GM12878 (cell line): Measurements from ENCODE around the gene SCAMP4.

Experiments used
- CTCF ChIP-seq, 3 experiments: IDR thresholded peaks in 2 of 3; conservative IDR thresholded peaks in 1 of 3; 2 replicates each; pipeline ENCODE4 v1.5.1; 2011; ENCODE audit warnings: low read depth in 3 of 3, low read length in 3 of 3, mild to moderate bottlenecking in 3 of 3, control low read depth in 2 of 3, moderate library complexity in 2 of 3, inconsistent platforms in 1 of 3, mixed read lengths in 1 of 3; ENCODE audit not compliant: control insufficient read depth in 2 of 3, insufficient read depth in 1 of 3; ENCODE audit errors: extremely low read depth in 1 of 3
- IKZF1 ChIP-seq: fragments of 450-650 bp; conservative IDR thresholded peaks from 2 replicates; pipeline ENCODE4 v1.6.1; 2017; ENCODE audit warnings: antibody characterized with exemption, mild to moderate bottlenecking
- NFYA ChIP-seq: IDR thresholded peaks from 2 replicates; pipeline ENCODE4 v1.6.1; 2011; ENCODE audit warnings: low read depth, mild to moderate bottlenecking, low read length, improper control_type of control experiment, borderline replicate concordance
- NR2C2 ChIP-seq: IDR thresholded peaks from 2 replicates; pipeline ENCODE4 v1.6.1; 2011; ENCODE audit warnings: borderline replicate concordance, low read depth; ENCODE audit not compliant: control insufficient read depth, insufficient read length
- TAF1 ChIP-seq: IDR thresholded peaks from 2 replicates; pipeline ENCODE4 v1.6.1; 2011; ENCODE audit warnings: mild to moderate bottlenecking, low read depth, low read length, borderline replicate concordance
- ZZZ3 ChIP-seq: IDR thresholded peaks from 2 replicates; pipeline ENCODE4 v1.6.1; 2011; ENCODE audit warnings: low read depth; ENCODE audit not compliant: control insufficient read depth, insufficient read length
- TF ChIP-seq, protein P1 (sequence below): IDR thresholded peaks from 2 replicates; pipeline ENCODE4 v1.6.1; 2012; ENCODE audit warnings: low read depth, low read length, improper control_type of control experiment
- TF ChIP-seq, protein P2 (sequence below): IDR thresholded peaks from 2 replicates; pipeline ENCODE4 v1.6.1; 2012; ENCODE audit warnings: mild to moderate bottlenecking, low read depth, low read length

DNA sequence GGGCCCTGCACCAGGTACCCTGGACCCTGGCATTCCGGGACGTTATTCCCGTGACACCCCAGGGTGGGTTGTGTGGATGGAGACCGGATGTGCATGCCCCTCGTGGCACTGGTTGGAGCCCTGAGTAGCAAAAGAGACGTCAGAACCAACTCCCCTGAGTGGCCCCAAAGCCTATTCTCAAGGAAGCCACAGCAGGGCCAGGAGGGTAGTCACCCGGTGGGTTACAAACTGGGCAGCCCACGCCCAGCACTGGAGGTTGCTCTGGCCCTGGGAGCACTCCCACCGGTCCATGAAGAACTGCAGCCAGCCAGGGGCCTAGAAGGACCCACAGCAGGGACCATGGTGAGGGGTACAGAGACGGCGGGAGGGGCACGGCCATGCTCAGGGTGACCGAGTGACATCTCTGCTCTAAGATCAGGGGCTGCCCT is 49.4 kb upstream of the SCAMP4 start:
- no peak for TF ChIP-seq CTCF (IDR thresholded peaks at IDR 0.05 in 2 of 3, conservative IDR thresholded peaks at IDR 0.05 in 1 of 3; ENCODE audit: control insufficient read depth in 2 of 3, extremely low read depth in 1 of 3, insufficient read depth in 1 of 3, low read depth in 3 of 3, low read length in 3 of 3)
- TF ChIP-seq, protein P1, sequence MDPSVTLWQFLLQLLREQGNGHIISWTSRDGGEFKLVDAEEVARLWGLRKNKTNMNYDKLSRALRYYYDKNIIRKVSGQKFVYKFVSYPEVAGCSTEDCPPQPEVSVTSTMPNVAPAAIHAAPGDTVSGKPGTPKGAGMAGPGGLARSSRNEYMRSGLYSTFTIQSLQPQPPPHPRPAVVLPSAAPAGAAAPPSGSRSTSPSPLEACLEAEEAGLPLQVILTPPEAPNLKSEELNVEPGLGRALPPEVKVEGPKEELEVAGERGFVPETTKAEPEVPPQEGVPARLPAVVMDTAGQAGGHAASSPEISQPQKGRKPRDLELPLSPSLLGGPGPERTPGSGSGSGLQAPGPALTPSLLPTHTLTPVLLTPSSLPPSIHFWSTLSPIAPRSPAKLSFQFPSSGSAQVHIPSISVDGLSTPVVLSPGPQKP, result no peak
- TF ChIP-seq NR2C2, result no peak
- TF ChIP-seq ZZZ3, result no peak
- TF ChIP-seq, protein P2, sequence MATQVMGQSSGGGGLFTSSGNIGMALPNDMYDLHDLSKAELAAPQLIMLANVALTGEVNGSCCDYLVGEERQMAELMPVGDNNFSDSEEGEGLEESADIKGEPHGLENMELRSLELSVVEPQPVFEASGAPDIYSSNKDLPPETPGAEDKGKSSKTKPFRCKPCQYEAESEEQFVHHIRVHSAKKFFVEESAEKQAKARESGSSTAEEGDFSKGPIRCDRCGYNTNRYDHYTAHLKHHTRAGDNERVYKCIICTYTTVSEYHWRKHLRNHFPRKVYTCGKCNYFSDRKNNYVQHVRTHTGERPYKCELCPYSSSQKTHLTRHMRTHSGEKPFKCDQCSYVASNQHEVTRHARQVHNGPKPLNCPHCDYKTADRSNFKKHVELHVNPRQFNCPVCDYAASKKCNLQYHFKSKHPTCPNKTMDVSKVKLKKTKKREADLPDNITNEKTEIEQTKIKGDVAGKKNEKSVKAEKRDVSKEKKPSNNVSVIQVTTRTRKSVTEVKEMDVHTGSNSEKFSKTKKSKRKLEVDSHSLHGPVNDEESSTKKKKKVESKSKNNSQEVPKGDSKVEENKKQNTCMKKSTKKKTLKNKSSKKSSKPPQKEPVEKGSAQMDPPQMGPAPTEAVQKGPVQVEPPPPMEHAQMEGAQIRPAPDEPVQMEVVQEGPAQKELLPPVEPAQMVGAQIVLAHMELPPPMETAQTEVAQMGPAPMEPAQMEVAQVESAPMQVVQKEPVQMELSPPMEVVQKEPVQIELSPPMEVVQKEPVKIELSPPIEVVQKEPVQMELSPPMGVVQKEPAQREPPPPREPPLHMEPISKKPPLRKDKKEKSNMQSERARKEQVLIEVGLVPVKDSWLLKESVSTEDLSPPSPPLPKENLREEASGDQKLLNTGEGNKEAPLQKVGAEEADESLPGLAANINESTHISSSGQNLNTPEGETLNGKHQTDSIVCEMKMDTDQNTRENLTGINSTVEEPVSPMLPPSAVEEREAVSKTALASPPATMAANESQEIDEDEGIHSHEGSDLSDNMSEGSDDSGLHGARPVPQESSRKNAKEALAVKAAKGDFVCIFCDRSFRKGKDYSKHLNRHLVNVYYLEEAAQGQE, result no peak
- TF ChIP-seq IKZF1, result no peak
- no peak for TF ChIP-seq NFYA
- no peak for TF ChIP-seq TAF1
